HG03442 (cell line): ENCODE data around the gene ADCY6.

ENCODE experiments used
- ATAC-seq: cut with Tn5 transposase; IDR thresholded peaks from one replicate; pipeline ENCODE4 v1.9.1; 2021; ENCODE audit warnings: mild to moderate bottlenecking, moderate library complexity; ENCODE audit not compliant: unreplicated experiment

The ADCY6 gene

DNA sequence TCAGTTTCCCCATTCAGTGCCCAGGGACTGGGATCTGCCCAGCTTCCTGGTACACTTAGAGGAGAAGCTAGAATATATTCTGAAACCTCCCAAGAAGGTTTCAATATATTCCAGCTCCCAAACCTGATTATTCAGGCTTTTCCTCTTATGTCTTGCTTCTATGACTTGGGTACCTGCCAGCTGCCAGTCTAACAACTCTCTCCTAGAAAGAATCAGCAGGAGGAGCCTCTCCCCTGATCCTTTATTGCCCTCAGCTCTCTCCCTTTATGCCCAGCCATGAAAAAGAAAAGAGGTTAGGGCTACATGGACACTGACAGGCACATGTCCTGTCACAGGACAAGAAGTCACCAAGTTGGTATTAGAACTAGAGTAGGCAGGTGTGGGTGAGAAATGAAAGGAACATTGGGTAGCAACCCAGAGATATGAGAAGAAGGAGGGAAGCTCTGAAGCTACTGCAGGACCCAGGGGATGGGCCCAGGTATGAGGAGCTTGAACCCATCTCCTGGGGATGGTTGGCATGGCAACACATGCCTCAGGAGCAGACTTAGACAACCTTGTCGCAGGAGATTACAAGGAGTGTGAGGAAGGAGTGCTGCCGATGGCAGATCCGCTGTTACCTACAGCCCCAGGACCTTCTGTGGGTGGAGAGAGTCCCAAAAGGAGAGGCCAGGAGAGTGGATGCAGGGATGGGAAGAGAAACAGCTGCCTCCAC, 27.4 kb upstream of the ADCY6 start:
- no peak for ATAC-seq

DNA sequence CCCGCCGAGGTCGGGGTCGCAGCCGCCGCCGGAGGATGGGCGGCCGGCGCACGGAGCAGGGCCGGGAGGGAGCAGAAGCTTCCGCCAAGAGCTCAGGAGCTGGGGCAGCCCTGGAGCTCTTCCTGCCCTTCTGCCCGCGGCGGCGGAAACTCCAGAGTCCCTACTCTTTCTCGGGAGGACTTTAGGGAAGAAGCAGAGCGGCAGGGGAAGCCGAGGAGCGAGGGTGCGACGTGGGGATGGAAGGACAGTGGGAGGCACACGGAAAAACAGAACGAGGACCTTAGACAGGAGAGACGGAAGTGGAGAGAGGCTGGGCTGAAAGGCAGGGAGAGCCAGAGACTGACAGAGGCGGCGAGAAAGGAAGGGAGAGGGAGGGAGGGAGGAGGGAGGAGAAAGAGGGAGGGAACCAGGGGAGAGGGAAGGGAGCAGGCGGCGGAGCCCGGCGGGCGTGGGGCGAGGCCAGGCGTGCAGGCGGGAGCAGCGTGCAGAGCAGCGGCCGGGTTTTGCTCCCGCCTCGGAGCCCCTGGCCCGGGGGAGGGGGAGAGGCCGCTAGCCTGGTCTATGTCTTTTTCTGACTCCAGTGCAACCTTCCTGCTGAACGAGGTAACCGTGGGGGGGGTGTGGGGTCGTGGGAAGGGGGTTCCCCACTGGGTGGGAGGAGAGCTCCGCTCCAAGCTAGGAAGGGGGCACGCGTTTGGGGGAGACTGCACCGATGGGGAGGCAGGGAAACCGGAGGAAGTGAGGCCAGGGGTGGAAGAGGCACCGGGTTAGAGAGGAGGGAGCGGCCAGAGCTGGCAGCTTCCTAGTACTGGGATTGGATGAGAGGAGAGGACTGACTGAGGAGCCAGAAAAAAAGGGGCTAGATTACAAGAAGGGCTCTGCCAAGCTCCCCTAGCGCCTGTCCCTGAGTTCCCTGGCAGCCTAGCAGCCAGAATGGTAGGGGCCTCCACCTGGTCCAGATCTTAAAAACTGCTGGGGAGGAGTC, 26.5 kb upstream of the ADCY6 start:
- ATAC-seq: no peak

DNA sequence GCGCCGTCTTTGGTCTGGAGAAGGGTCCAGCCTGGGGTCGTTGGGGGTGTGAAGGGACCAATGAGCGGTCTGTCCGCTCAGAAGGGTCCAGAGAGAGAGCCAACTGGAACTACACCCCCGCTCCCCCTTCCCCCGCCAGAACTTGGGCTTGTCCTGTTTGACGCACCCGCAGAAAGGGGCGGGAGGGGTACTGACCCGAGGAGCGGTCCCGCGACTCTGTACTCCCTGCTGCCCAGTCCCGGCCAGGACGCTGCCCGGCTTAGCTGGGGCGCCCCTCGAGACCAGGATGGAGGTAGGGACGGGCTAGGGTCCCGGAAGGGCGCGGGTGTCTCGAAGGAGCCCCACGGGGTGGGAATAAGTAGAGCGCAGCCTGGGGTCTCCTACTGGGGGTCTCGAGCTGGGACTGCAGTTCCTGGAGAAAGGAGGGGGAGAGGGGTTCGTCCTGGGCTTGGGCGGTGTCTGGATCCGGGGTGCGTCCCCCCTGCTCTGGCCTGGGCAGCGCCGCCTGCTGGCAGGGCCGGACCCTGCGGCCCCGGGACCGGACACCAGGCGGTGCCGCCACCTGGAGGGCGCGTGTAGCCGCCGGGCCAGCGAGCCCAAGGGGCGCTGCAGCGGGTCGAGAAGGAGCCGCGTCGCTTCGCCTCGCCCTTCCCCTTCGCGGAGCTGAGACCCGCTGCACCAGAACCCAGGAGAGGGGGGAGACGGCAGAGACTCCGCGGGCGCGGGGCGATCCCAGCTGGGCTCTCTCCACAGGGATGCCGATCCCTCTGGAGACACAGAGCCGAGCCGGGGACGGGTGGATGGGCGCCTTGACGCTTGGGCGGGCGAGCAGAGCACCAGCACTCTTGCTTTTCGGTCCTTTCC, 25.6 kb upstream of the ADCY6 start:
- peak; percentile 74 for ATAC-seq

DNA sequence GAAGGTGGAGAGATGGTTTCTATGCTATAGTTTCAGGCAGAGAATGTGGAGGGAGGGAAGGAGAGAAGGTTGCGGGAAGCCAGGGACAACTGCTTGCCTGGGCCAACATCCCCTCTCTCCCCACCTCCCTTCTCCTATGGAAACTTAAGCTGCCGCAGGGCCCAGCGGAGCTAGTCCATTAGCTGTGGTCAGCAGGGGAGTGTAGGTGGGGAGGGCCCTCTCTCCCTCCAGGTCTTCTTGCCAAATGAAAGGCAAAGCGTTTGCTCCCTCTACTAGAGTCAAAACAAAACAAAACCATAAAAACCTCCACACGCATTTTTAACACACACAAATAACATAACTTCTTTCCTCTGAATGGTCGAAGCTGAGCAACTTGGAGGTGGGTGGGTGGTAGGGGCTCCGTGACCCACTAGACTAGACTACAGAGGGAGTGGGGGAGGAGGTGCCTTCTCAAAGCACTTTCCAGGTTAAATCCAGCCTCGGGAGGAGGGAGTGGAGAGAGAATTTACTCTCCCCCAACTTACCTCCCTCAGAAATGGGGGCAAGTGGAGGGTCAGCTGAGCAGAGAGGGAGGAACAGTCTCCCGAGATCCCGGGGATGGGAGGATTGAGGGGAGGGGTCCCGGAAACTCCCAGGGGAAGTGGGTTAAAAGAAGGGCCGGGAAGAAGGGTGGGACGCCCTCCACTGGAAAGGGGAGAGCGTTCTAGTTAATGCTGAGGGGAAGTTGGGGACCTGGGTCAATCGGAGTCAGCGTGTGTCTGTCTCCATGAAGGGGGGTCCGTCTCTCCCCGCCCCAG, 24.8 kb upstream of the ADCY6 start:
- no peak for ATAC-seq

DNA sequence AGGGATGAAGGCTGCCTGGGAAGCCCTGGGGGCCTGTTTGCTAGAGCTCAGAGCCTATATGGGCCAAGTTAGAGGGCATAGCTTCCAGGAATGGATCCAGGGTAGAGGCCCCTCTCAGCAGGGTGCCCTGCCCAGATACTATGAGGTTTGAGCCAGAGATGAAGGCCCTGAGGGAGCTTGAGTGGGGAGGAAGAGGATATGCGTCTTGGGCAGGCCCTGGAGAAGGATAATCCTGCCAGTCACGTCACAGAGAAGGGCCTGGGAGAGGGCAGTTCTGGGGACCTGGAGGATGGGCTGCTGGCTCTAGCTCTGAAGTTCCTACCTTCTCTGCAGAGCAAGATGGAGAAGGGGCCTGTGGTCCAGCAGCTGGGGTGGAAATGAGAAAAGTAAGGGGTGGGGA, 23.5 kb upstream of the ADCY6 start:
- no peak for ATAC-seq

DNA sequence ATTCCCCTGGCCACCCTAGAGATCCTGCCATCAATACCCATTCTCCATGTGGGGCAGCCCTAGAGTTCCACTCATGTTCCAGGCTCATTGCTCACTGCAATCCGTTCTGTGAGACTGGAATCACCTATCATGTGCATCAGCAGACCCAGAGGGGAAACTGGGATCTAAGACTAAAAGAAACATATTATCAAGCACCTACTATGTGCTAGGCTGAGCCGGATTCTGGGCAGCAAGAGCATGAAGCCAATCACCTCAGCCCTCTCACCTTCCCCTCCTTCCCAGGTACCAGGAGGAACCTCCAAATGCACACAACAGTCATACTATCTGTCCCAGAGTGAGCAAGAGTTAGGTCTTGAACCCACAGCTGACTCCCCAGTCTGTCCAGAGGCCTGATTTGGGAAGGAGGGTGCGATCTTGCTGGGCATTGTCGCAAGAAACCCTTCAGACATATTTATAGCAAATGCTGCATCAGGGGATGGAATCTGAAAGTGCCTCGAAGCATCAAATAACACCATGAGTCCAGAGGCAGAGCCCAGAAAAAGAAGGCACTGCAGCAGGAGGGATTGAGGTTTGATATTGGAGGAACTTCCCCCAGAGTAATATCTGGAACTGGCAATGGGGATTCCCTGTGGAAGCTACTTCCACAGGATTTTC, 22.7 kb upstream of the ADCY6 start:
- no peak for ATAC-seq

DNA sequence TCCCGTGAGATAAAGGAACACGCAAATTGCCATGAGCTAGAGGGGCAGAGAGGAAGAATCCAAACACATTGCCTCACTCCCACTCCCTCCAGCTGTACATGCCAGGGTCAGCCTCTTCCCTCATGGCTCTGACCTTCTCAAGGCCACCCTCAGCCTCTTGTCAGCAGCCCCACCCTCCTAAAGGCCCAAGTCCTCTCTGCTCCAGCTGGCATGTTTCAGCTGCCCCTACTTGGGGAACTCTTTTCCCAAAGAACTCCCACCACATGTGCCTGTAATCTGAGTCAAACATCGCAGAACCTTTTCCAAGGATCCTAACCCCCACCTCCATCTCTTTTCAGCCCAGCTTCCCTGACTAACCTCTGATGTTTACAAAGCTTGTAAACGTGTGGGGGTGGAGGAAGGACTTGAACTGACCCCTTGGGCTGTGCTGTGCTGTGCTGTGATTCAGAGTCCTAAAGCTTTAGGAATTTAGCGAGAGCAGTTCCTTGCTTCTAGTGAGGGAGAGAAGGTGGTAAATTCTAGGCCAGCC, 22.1 kb upstream of the ADCY6 start:
- ATAC-seq: no peak

DNA sequence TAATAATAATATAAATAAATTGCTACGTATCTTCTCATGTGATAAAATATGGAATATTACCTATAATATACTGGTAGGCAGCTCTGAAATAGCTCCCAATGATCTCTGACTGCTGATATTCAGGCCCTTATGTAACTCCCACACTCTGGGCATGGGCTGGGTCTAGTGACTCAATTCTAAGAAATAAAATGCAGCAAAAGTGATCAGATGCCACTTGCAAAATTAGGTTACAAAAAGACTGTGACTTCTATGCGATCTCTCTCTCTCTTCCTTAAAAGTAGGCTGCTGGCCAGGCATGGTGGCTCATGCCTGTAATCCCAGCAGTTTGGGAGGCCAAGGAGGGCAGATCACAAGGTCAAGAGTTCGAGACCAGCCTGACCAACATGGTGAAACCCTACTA, 19.1 kb upstream of the ADCY6 start:
- no peak for ATAC-seq

DNA sequence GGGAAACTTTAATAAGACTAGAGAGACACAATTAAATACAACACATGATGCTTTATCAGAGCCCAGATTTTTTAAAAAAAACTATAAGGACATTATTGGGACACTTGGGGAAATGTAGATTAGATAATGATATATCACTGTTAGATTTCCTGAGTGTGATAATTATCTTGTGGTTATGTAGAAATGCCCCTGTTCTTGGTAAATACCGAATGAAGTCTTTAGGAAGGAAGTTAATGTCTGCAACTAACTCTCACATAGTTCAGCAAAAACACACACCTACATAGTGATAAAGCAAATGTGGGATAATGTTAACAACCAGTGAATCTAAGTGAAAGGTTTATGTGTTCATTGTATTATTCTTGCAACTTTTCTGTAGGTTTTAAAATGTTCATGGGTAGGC, 14.8 kb upstream of the ADCY6 start:
- ATAC-seq: no peak

DNA sequence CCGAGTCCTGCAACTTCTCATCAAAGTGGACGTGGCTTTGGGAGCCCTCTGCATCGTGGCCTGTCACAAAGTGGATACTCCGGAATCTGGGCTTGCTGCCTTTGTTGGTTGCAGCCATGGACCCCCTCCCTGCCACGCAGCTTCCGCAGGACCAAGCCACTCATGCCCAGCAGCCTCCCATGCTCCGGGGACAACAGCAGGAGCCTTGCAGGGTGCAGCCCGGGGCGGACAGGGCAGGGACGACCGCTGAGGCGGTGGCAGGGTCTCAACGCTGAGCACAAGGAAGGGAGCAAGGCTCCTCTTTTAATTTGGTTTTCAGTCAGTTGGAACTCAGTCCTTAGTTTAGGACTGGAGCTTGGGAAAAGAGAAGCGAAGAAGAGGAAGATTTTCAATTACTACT, 12.1 kb upstream of the ADCY6 start:
- ATAC-seq: no peak

DNA sequence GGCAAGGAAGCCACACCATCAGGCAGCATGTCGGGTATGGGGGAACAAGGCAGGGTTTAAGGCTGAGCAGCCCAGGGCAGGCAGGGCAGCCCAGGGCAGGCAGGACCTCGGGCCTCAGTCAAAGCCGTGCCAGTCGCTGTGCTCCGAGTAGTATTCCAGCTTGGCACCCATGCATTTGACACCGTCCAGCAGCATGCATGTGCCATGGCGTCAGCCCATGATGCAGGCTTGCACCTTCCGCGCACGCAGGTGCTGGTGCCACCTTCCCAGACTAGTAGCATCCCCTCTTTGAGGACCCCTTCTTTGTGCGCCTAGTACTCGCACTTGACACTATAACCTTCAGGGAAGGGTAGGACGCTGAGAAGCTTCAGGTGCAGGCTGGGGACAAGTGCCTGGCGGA, 11.6 kb upstream of the ADCY6 start:
- no peak for ATAC-seq

DNA sequence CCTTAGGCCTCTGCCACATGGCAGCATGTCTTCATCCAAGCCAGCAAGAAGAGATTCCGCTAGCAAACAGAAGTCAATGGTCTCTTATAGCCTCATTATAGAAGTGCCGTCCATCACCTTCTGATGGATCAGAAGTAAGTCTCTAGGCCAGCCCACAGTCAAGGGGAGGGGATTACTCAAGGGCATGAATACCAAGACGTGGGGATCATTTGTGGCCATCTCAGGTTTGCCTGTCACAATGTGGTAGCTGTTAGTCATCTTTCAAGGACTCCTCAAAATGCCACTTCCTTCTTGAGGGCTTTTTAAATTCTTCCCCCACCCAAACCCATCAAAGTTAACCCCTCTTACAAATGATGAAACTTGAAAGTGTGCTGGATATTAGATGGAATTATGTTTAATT, 8.1 kb upstream of the ADCY6 start:
- no peak for ATAC-seq

DNA sequence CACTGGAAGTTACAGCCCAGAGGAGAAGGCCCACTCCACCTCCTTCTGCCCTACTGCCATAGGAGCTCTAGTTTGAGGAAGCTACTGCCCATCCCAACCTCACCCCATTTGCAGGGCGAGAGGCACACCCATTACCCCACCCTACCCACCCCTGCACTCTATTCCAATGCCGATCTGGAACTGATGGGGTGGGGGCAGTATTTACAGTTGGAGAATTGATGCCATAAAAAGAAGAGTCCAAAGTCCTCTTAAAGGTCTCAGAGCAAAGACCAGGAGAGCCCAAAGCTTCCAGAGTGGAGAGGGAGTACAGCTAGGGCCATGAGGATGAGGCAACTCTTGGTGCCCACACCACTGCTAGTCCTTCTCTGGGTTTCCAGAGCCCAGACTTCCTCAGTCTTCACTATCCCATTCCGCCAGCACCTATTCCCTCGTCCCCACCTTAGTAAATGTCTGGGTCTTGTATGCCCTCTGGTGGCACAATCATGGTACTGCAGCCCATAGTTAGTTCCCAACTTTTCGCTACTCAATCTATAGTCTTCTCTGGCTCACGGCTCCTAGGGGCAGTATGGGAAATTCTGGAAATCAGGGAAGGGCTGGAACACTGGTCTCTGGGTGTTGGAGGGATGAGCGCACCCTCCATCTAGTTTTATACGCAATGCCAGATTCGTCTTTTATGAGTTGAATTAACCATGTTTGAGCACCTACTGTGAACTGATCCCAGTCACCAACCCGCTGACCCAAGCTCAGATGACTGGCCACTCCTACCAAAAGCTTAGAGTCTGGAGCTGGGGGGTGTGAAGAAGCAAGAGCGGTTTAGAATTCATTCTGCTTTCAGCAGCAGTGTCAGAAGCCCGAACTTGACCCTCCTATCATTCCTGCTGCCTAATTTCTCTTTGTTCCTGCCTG, 6.9 kb upstream of the ADCY6 start:
- no peak for ATAC-seq

DNA sequence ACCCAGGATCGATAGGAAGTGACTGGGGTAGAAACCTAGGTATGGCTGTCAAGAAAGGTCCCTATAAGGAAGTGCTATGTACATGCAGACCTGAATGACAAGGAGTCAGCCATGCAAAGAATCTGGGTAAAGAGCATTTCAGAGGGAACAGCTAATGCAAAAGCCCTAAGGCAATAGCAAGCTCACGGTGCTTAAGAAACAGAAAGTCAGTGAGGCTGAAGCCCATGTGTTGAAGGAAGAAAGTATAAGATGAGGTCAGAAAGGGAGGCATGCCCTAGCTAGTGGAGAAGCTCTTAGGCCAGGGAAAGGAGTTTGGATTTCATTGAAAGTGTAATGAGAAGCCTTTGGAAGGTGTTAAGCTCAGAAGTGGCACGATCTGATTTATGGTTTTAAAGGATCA, 6.0 kb upstream of the ADCY6 start:
- no peak for ATAC-seq

DNA sequence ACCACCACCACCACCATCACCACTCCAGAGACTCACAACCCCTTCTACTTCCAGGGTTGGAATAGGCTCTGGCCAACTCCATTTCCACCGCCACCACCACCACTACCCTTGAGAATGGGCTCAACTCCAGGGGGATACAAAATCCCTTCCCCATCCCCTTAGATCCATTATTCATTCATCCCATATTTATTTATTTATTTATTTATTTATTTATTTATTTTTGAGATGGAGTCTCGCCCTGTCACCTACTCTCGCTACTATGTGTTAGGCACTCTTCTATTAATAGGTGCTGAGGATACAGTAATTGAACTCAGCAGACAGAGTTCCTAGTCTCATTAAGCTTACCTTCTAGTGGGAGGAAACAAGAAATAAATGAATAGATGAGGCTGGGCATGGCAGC, 4.8 kb upstream of the ADCY6 start:
- no peak for ATAC-seq

DNA sequence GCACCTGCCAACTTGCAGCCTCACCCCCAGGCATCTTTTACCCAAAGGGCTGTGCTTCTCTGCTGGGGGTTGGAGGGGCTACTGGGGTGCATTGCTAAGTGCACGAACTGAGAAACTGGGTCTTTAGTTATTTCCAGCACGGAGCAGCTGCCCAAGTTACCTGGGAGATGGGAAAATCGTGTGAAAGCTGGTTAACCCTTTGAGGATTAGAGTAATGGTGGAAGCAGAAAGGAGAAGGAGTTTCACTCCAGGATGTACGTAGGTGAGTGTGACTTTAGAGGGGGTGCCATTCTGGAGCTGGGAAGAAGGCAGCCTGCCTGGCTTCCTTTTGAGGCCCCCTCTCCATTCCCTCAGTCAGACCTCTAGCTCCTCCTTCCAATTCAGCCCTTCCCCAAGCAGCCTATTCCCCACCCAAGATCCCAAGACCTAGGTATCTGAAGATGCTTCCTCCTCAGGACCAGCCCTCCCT, 1.0 kb upstream of the ADCY6 start:
- no peak for ATAC-seq

DNA sequence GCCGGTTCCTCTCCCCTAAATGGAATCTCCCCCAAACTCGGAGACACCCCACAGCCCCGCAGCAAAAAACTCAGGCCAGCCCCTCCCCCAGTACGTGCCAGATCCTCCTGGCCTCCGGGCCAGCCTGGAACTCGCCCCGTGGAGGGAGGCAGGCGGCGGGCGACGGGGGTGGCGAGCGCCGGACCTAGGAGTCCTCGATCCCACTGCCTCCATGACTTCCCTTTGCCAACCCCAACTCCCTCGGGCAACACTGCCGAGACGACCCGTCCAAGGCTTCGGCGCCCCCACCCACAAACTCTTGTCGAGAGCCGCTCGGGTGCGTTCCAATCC, 400 bp downstream of the ADCY6 start:
- ATAC-seq: no peak

DNA sequence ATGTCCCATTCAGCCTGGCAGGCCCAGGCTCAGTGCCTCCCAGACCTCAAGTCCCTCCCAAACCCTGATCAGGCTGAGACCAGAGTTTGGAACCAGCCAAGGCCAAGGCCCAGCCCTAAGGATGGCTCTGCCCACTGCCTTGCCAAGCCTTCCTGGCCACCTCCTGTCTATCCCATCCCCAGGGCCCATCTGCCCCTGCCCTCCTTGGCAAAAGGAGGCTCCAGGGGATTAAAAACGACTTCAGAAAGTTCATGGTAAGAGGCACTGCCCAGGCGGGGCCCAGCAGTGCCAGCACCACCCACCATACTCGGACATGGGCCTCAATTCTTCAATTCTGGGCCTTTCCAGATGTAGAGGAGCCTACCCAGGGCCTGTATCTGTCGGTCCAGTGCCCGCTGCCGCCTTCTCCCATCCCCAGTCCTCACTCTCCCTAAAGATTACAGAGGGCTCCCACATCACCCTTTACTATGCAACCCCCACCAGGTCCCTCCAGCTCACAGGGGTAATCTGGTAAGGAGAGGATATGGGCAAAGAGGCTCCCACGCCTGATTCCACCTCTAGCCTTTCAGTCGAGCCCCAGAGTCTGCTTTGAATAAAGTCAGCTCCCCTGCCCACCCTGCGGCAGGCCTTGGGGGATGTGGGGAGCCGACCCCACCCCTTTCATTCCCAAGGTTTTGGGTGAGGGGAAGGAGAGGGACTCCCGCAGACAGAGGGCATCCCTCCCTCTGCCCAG, 932 bp downstream of the ADCY6 start:
- no peak for ATAC-seq
